Measurements from ENCODE around the gene PTPRN2. TPM values are rescaled to one million over a fixed set of nuclear protein-coding genes. Genes with fewer than 3 reads are reported as not detected.

Gene PTPRN2
- total and polyA plus RNA-seq, 8 donors, result 4.9 to 136 (median 46.8) TPM

- Histone ChIP-seq H3K36me3 (no peaks in the 10 kb centered on the region), H3K9me3 (peaks cover 0 to 27% (median 25%) of the 10 kb centered on the region in 4 donors), H3K27ac (no peak overlapping the region), H3K4me3 (no peak overlapping the region), H3K4me1 (no peaks in the 10 kb centered on the region), H3K27me3 (no peaks in the 10 kb centered on the region)
- 79 to 97% (median 89%) methylated on average over 1 of the region's 1 CpG for WGBS, 5 donors
- no peak for DNase-seq
- intact Hi-C loops (cut with DNase I; ENCODE audit: low total_unique reads), result no loop called here
- TF ChIP-seq POLR2A (IDR thresholded peaks at IDR 0.05), result no peak
Measured at GRCh38 chr7:158228131-158228530, 359.5 kb downstream of the PTPRN2 start.

GRCh38 chr7:158227258-158227984, 360.2 kb downstream of the PTPRN2 start:
- Histone ChIP-seq H3K27me3 (no peaks in the 10 kb centered on the region), H3K36me3 (no peaks in the 10 kb centered on the region), H3K27ac (no peak overlapping the region), H3K4me3 (no peak overlapping the region), H3K4me1 (no peaks in the 10 kb centered on the region), H3K9me3 (peaks cover 0 to 27% (median 26%) of the 10 kb centered on the region in 4 donors)
- TF ChIP-seq POLR2AphosphoS5 (IDR thresholded peaks at IDR 0.05), result no peak
- TF ChIP-seq EP300 (IDR thresholded peaks at IDR 0.05), result no peak
- TF ChIP-seq POLR2A (IDR thresholded peaks at IDR 0.05), result no peak
- TF ChIP-seq CTCF (IDR thresholded peaks at IDR 0.05), result no peak
- WGBS, 5 donors, result 78 to 91% (median 84%) methylated on average over 13 of the region's 13 CpGs
- intact Hi-C loops (cut with DNase I; ENCODE audit: low total_unique reads), result no loop called here
- DNase-seq, result no peak

GRCh38 chr7:158216198-158216597, 371.4 kb downstream of the PTPRN2 start:
- no peak overlapping the region for H3K4me3 ChIP-seq
- intact Hi-C loops (cut with DNase I; ENCODE audit: low total_unique reads), result no loop called here
- TF ChIP-seq POLR2AphosphoS5 (IDR thresholded peaks at IDR 0.05), result no peak
- TF ChIP-seq POLR2A (IDR thresholded peaks at IDR 0.05), result no peak
- no peak for TF ChIP-seq CTCF (IDR thresholded peaks at IDR 0.05)
- TF ChIP-seq EP300 (IDR thresholded peaks at IDR 0.05), result no peak
- no peaks in the 10 kb centered on the region for H3K4me1 ChIP-seq
- no peak for DNase-seq
- no peaks in the 10 kb centered on the region for H3K36me3 ChIP-seq
- H3K27me3 ChIP-seq, result no peaks in the 10 kb centered on the region
- no peak overlapping the region for H3K27ac ChIP-seq
- H3K9me3 ChIP-seq, result peaks cover 0 to 25% (median 8%) of the 10 kb centered on the region in 4 donors

GRCh38 chr7:158209435-158209834, 378.2 kb downstream of the PTPRN2 start:
- no peak overlapping the region for H3K4me3 ChIP-seq
- no peak for DNase-seq
- 55 to 84% (median 66%) methylated on average over 1 of the region's 1 CpG for WGBS, 5 donors
- H3K27me3 ChIP-seq, result peaks cover 0 to 3% (median 0%) of the 10 kb centered on the region in 3 donors
- H3K4me1 ChIP-seq, result no peaks in the 10 kb centered on the region
- no peak for TF ChIP-seq CTCF (IDR thresholded peaks at IDR 0.05)
- TF ChIP-seq POLR2A (IDR thresholded peaks at IDR 0.05), result no peak
- TF ChIP-seq EP300 (IDR thresholded peaks at IDR 0.05), result no peak
- TF ChIP-seq POLR2AphosphoS5 (IDR thresholded peaks at IDR 0.05), result no peak
- H3K27ac ChIP-seq, result no peak overlapping the region
- intact Hi-C loops (cut with DNase I; ENCODE audit: low total_unique reads), result no loop called here
- no peaks in the 10 kb centered on the region for H3K9me3 ChIP-seq
- no peaks in the 10 kb centered on the region for H3K36me3 ChIP-seq

- no peak overlapping the region for H3K4me3 ChIP-seq
- TF ChIP-seq POLR2AphosphoS5 (IDR thresholded peaks at IDR 0.05), result no peak
- TF ChIP-seq POLR2A (IDR thresholded peaks at IDR 0.05), result no peak
- TF ChIP-seq EP300 (IDR thresholded peaks at IDR 0.05), result no peak
- no peak for TF ChIP-seq CTCF (IDR thresholded peaks at IDR 0.05)
- H3K27ac ChIP-seq, result no peak overlapping the region
- H3K4me1 ChIP-seq, result no peaks in the 10 kb centered on the region
- no peaks in the 10 kb centered on the region for H3K36me3 ChIP-seq
- peaks cover 0 to 8% (median 0%) of the 10 kb centered on the region in 3 donors for H3K27me3 ChIP-seq
- no peak for DNase-seq
- intact Hi-C loops (cut with DNase I; ENCODE audit: low total_unique reads), result no loop called here
- H3K9me3 ChIP-seq, result no peaks in the 10 kb centered on the region
- WGBS, 5 donors, result 92 to 97% (median 92%) methylated on average over 6 of the region's 6 CpGs
Measured at GRCh38 chr7:158206341-158206740, 381.3 kb downstream of the PTPRN2 start.
